ENCODE data around the gene TOM1L2. TPM values are rescaled to one million over a fixed set of nuclear protein-coding genes. Genes with fewer than 3 reads are reported as not detected.

The TOM1L2 gene
- total RNA-seq, 1 experiment from 2014 or later: 24.1 TPM

- Histone ChIP-seq H4K20me1 (ENCODE audit: insufficient read depth) (no peaks in the 10 kb centered on the region), H3K9ac (ENCODE audit: low read length) (no peak overlapping the region), H3K79me2 (ENCODE audit: insufficient read depth, low read length) (no peaks in the 10 kb centered on the region), H2AFZ (ENCODE audit: low read depth, low read length, poor library complexity, severe bottlenecking) (no peak overlapping the region), H3K36me3 (ENCODE audit: control insufficient read depth in 1 of 2, insufficient read depth in 2 of 2, low read length in 2 of 2) (no peaks in the 10 kb centered on the region), H3K4me3 (replicated peaks in 1 of 2; ENCODE audit: low read depth in 1 of 2, low read length in 2 of 2) (no peak overlapping the region), H3K9me2 (ENCODE audit: insufficient read depth) (no peaks in the 10 kb centered on the region), H3K9me3 (ENCODE audit: control insufficient read depth in 1 of 2, insufficient read depth in 1 of 2, low read depth in 1 of 2, low read length in 2 of 2) (no peaks in the 10 kb centered on the region), H3K27ac (ENCODE audit: low read depth, low read length) (no peak overlapping the region), H3K4me1 (ENCODE audit: control insufficient read depth in 1 of 2, insufficient read depth in 2 of 2, low read length in 2 of 2) (peaks cover 0 to 12% of the 10 kb centered on the region in 2 experiments; a peak in 1 of 4 replicates), H3K4me2 (ENCODE audit: low read length) (no peak overlapping the region), H3K27me3 (ENCODE audit: insufficient read depth, low read length) (no peaks in the 10 kb centered on the region)
- ATAC-seq (no peak), DNase-seq (ENCODE audit: low read depth, low spot score) (no peak)
- POLR2A ChIA-PET: no interaction called here
- no peak for TF ChIP-seq JUND (IDR thresholded peaks at IDR 0.05)
- no peak for TF ChIP-seq EZH2phosphoT487 (IDR thresholded peaks at IDR 0.05; ENCODE audit: borderline replicate concordance)
- intact Hi-C loops (cut with micrococcal nuclease): no loop called here
- RAD21 ChIA-PET (ENCODE audit: low non-redundant PET in 1 of 2, low total read pairs in 2 of 2, uncharacterized antibody in 2 of 2, unreplicated experiment in 2 of 2): no interaction called here
- no TSS peak for BruUV-seq (replicated peaks)
- CTCF ChIA-PET: interaction anchor here (0.8 kb wide), 1 partner anchor 18 kb away, joined by 4 read pairs; no protein-coding TSS in a partner anchor
Observed at GRCh38 chr17:17877529-17878358, 94.5 kb downstream of the TOM1L2 start.

GRCh38 chr17:17876959-17877528, 95.2 kb downstream of the TOM1L2 start:
- H3K79me2 ChIP-seq (ENCODE audit: insufficient read depth, low read length): no peaks in the 10 kb centered on the region
- H3K27ac ChIP-seq (ENCODE audit: low read depth, low read length): no peak overlapping the region
- no peaks in the 10 kb centered on the region for H3K9me2 ChIP-seq (ENCODE audit: insufficient read depth)
- ChIA-PET CTCF (interaction anchor here (0.8 to 1.5 kb wide), 2 partner anchors 14 to 17 kb away, joined by 3 to 4 read pairs; no protein-coding TSS in a partner anchor), POLR2A (no interaction called here), RAD21 (ENCODE audit: low non-redundant PET in 1 of 2, low total read pairs in 2 of 2, uncharacterized antibody in 2 of 2, unreplicated experiment in 2 of 2) (no interaction called here)
- H3K36me3 ChIP-seq (ENCODE audit: control insufficient read depth in 1 of 2, insufficient read depth in 2 of 2, low read length in 2 of 2): no peaks in the 10 kb centered on the region
- no peaks in the 10 kb centered on the region for H3K27me3 ChIP-seq (ENCODE audit: insufficient read depth, low read length)
- H3K4me2 ChIP-seq (ENCODE audit: low read length): no peak overlapping the region
- no peak overlapping the region for H2AFZ ChIP-seq (ENCODE audit: low read depth, low read length, poor library complexity, severe bottlenecking)
- H3K4me1 ChIP-seq (ENCODE audit: control insufficient read depth in 1 of 2, insufficient read depth in 2 of 2, low read length in 2 of 2): peaks cover 0 to 13% of the 10 kb centered on the region in 2 experiments; a peak in 1 of 4 replicates
- intact Hi-C loops (cut with micrococcal nuclease): no loop called here
- no peaks in the 10 kb centered on the region for H3K9me3 ChIP-seq (ENCODE audit: control insufficient read depth in 1 of 2, insufficient read depth in 1 of 2, low read depth in 1 of 2, low read length in 2 of 2)
- no peak overlapping the region for H3K4me3 ChIP-seq (replicated peaks in 1 of 2; ENCODE audit: low read depth in 1 of 2, low read length in 2 of 2)
- no peak for DNase-seq (ENCODE audit: low read depth, low spot score)
- no peak overlapping the region for H3K9ac ChIP-seq (ENCODE audit: low read length)
- no peaks in the 10 kb centered on the region for H4K20me1 ChIP-seq (ENCODE audit: insufficient read depth)
- no peak for ATAC-seq
- no TSS peak for BruUV-seq (replicated peaks)
- TF ChIP-seq CEBPB (IDR thresholded peaks at IDR 0.05; ENCODE audit: low read depth) (no peak), SRF (IDR thresholded peaks at IDR 0.05; ENCODE audit: low read depth) (no peak), SIN3A (IDR thresholded peaks at IDR 0.05; ENCODE audit: low read depth) (no peak), POLR2A (IDR thresholded peaks at IDR 0.05; ENCODE audit: borderline replicate concordance, extremely low read depth, insufficient read depth, insufficient read length) (no peak), JUND (IDR thresholded peaks at IDR 0.05) (no peak), REST (IDR thresholded peaks at IDR 0.05; ENCODE audit: low read depth) (no peak), MAX (IDR thresholded peaks at IDR 0.05) (no peak), TCF7L2 (IDR thresholded peaks at IDR 0.05; ENCODE audit: borderline replicate concordance, extremely low read depth, insufficient read depth, insufficient read length) (no peak), FOSL1 (IDR thresholded peaks at IDR 0.05; ENCODE audit: low read depth) (no peak), CTCF (IDR thresholded peaks at IDR 0.05 in 2 of 3, conservative IDR thresholded peaks at IDR 0.05 in 1 of 3; ENCODE audit: borderline replicate concordance in 1 of 3, insufficient read depth in 1 of 3, low read depth in 2 of 3, low read length in 2 of 3) (no peak), POLR2AphosphoS5 (IDR thresholded peaks at IDR 0.05; ENCODE audit: low read depth, low read length) (no peak)
